Stimulated activated CD8-positive, alpha-beta memory T cell treated with anti-CD3 and anti-CD28 coated beads, Interleukin-7, amount 100 ng/mL, for 24 hours (primary cell): Measurements from ENCODE around the gene ANKRD37.

ENCODE experiments used
- DNase-seq: peaks from one replicate; pipeline ENCODE4 v3.0.0-alpha.2; 2020; ENCODE audit warnings: low read depth

ANKRD37 gene

DNA sequence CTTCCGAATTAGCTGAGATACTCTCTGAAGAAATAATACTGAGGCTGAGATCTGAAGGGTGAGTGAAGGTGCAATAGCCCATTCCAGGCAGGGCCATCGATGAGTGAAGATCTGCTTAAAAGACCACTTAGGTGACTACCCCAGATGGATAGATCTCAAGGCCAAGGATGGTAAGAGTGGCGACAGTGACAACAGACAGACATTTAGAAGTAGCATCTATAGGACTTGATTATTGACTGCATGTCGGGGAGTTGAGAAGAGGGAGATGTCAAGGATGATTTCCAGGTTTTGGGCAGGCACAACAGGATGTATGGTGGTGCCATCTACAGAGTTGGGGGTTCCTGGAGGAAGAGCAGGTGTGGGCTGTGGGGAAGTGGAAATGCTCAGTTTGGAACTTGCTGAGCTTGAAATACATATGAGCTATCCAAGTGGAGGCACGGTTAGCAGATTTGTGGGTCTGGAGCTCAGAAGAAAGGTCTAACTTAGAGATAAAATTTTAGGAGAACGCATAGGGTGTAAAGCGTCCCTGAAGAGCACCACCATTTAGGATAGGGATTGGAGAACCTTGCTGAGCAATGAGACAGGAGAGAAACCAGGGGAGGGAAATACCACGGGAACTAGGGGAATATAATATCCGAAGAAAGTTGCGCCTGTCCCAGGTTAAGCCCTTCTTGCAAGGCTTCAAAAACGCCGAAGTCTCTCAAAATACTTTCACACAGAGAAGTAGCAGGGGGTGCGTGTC, 28.4 kb downstream of the ANKRD37 start:
- DNase-seq = no peak

DNA sequence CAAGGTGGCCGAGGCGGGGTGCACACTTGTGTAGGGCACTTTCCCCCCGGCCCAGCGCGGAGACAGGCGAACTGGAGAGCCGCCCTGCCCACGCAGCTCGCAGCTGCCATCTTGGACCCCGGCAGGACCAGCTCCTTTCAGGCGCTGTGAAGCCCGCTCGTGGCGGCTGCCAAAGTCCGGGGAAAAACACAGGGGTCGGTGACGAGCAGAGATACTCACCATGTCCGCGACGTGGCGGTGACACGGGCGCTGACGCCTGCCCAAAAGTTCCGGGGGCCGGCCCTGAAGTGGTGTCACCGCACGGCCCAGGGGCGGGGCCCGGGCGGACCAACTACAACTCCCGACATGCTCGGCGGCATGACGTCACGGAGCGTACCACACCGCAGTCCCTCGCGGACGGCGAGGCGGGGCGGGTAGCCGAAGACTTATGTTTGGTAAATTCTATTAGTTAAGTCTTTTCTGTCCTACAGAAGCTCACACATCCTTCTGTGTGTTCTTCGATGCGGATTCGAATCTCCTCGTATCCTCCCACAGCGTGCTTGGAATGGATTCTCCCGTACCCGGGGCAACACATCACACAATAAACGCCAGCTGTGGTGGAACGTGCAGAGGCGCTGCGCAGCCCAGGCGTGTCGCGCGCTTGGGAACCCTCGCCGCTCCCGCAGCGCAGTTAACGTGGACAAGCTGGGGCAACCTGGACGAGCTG, 29.2 kb downstream of the ANKRD37 start, which contains the start of gene UFSP2:
TSS of gene UFSP2 (minus strand) at position 318 of the 706 bp plus-strand sequence. CDS start at position 222, 96 bp downstream.
- peak; percentile 67 for DNase-seq

DNA sequence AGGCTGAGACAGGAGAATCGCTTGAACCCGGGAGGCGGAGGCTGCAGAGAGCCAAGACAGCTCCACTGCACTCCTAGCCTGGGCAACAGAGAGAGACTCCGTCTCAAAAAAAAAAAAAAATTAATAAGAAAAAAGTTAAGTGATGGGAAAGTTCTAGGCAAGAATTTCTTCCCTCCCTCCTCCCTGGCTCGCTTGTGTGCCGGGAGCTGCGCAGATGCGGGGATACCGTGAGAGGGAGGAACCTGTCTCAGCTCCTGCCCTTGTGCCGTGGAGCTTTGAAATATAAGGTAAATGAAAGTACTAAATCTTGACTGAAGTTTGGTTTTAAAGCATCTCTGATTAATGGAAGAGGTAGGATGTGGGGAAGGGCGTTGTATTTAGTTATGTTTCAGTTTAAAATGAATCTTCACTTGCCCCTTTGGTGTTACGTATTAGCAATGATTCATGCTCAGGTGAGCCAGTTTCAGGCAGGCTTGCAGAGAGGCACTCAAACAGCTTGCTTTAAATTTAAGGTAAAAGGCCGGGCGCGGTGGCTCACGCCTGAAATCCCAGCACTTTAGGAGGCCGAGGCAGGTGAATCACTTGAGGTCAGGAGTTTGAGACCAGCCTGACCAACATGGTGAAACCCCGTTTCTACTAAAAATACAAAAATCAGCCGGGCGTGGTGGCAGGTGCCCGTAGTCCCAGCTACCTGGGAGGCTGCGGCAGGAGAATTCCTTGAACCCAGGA, 30.5 kb downstream of the ANKRD37 start:
- no peak for DNase-seq

DNA sequence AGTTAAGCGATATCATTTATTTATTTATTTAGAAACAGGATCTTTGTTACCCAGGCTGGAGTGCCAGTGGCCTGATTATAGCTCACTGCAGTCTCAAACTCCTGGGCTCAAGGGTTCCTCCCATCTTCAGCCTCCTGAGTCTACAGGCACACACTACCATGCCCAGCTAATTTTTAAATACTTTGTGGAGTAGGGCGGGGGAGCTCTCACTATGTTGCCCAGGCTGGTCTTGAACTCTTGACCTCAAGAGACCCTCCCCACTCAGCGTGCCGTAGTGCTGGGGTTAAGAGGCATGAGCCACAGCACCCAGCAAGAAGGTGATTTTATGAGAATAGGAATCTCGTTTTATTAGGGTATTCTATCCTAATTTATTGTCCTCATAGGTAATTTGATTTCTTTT, 33.0 kb downstream of the ANKRD37 start:
- no peak for DNase-seq

DNA sequence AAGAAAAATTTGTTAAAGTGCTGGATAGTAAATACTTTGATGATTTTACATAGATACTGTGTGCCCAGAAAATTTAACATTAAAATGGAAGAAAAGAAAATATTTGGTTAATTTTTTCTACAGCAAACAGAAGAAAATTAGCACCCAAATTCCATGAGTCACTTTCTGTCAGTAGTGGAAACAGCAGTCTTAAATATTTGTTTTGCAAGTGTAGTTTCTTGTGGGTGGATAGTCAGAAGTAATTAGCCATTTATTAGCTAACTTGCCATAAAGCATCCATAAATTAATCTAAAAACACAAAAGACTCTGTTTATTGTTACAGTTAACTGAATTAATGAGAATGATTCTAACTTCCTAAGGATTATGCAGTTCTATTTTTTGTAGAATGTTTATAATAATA, 38.8 kb downstream of the ANKRD37 start:
- DNase-seq = no peak

DNA sequence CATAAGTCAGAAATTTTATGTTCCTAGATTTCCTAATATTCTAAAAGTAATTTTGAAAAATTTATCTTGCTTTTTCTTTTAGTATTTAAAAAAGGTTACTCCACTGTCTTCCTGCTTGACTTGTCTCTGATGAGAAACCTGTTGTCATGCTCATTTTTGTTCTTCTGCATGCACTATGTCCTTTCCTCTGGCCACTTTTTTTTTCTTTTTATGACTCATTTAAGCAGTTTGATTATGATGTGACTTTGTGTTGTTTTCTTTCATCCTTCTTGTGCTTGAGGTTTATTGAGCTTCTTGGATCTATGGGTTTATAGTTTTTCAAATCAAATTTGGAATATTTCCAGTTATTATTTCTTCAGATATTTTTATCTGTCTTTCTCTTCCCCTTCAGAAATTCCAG, 41.2 kb downstream of the ANKRD37 start:
- DNase-seq = no peak

DNA sequence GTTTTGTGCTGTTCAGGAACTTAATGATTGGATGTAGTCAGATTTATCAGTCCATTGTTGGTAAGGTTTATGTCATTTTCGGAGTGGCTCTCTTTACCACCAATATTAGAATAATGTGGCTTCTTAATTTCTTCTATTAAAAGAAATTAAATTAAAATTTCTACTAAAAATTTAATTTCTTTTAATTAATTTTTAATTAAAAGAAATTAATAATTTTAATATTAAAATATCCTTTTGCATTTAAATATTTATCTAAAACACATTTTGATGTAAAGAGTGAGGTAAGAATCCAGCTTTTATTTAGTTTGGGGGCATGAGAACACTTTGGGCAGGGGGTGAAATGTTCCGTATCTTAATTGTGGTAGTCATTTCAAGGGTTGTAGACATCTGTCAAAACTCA, 44.8 kb downstream of the ANKRD37 start:
- DNase-seq = no peak

DNA sequence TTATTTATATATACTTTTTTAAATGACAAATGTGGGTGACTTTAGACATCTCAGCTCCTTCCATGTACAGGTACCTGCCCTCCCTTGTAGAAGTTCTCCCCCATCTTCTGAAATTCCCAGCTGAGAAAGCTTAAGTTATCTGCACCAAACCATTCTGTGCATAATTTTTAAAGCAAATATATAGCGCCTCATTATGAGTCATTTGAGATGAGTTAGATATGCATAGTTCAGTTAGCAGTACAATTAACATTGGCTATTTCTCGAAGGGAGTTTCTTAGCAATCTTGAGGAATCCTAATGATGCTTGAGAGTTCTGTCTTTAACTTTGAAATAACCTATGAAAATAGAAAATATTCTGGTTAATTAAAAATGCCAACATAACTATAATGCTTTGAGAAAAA, 48.6 kb downstream of the ANKRD37 start:
- no peak for DNase-seq
